NCI-H82 treated with DMSO at 0.1 percent for 48 hours (cell line): ENCODE data around the gene FRYL.

Experiments used
- DNase-seq: peaks from one replicate; lab custom pipeline; 2025; ENCODE audit not compliant: unreplicated experiment; lab: John Stamatoyannopoulos, UW

The FRYL gene

DNA sequence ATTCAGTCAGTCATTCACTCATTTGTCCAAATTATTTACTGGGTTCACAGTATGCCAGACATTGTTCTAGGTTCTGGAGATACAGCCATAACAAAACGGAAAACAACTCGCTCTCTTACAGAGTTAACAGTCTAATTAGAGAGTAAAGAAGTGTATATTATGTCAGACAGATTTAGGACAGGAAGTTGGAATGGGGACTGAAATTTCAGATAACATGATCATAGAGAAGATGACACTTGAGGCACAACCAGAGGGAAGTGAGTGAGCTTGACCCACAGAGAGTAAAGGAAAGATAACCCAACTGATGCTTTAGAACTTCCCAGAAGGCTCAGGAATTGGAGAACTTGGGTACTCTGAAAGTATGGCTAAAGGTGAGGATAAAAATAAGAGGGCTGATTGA is 150.6 kb downstream of the FRYL start:
- no peak for DNase-seq

DNA sequence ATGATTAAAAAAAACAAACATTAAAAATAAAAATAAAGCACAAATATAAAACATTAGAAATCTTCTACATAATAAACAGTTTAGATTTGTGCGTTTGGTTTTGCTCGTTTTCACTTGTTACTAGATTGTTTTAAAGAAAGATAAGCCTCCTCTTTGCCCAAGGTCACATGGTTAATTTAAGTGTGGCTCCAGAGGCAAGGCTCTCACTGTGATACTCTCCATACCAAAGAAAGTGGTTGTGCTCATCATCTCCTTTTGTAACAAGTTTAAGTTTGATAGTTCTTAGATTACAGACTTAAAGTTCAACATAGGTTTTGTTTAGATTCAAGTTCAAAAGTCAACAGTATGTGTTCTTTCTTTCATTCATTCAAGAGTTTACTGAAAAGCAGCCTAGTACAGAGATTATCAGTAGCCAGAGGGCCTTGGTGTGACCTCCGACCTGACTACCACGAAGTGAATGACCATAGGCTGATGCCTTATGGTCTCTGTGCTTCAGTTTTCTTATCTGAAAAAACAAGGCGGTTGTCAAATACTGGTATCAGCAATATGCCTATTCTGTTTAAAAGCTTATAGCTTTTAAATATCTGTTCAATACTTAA is 156.8 kb downstream of the FRYL start:
- no peak for DNase-seq

DNA sequence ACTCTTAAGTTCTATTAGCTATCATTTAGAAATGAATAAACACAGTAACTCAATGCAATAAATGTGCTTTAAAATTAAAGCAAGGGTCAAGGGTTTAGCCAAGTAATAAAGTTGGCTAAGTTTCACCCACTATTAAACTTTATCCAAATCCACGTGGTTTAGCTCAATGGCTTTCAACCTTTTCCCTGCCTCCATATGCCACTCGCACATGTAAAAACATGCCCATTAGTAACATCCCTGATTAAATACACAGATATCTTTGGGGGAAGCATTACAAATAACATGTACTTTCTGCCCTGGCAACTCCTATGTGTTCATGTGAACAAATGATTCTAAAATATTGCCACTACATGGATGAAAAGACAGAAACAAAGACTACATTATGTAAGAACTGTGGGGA is 159.2 kb downstream of the FRYL start:
- no peak for DNase-seq

DNA sequence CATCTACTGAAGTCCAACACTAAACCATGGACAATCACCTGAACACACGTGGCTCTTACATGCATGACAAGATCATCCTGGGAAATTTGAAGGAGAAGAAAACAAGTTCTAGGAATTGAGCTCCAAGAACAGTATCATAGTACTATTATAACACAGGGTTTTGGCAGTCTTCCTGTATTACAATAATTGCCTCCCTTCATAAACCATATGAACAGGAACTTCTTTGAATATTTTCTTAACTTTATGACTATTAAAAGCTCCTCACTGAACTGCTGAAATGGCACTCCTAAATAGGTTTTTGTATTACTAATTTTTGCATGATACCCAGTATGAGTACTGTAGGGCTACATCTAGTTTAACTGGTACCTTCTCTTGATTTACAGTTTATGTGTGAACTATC is 160.0 kb downstream of the FRYL start:
- DNase-seq: no peak

DNA sequence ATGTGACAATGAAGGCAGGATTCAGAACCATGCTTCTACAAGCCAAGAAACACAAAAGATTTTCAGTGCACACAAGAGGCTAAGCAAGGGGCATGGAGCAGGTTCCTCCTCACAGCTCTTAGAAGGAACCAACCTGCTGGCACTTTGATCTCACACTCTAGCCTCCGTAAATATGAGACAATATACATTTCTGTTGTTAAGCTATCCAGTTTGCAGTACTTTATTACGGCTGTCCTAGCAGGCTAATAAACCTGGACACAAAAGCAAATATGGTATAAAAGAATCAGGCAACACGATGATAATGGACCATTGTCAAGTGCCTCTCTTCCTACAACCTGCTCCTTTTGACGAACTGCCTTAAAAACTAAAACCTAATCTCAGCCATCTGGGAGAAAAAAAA is 175.6 kb downstream of the FRYL start:
- no peak for DNase-seq

DNA sequence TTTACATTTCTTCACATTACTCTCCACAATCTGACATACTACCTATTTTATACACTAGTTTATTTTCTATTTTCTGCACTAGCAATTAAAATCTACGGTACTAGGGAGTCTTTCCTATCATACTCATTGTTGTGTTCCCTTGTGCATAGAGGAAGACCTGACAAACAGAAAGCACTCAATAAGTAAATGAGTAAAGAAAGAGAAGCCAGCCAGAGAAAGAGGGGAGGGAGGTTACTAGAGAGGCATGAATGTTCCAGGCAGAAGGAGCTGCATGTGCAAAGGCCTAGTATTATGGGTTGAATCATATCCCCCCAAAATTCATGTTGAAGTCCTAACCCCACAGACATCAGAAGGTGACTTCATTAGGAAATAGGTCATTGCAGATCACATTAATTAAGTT is 176.0 kb downstream of the FRYL start:
- DNase-seq: no peak

DNA sequence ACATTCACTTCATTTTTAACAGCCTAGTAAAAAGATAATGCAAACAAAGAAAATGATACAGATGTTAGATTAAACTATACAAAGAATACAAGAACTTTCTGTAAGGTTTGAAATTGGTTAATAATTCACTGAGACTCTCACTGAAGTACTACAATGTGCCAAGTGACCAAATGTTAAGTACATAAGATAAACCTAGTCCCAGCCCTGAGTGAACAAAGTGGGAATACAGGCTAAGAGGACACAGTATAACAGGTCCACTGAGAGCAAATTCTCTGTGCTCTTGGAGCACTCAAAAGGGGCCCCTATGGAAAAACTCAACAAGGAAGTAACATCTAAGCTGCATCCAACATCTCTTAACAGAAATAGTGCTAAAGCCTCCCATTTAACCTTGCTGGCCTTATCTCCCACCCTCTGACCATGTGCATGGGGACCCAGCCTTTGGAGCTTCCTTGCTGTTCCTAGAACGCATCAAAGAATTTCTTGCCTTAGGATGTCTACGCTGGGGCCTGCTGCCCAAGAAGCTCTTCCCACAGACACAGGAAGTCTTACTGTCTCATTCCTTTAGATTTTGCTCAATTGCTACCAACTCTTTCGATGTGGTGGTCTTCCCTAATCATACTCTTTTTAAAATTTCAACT is 176.6 kb downstream of the FRYL start:
- DNase-seq: no peak

DNA sequence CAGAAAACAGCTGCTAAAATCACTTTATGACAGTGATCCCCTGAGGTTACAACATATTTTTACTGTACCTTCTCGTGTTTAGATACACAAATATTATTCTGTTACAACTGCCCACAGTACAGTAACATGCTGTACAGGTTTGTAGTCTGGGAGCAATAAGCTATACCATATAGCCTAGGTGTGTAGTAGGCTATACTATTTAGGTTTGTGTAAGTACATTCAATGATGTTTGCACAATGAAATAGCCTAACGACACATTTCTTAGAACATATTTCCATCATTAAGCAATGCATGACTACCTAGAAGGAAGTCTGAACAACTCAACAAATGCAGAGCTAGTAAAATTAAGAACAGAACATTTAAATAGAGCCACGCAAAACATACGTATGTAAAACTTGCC is 177.3 kb downstream of the FRYL start:
- no peak for DNase-seq

DNA sequence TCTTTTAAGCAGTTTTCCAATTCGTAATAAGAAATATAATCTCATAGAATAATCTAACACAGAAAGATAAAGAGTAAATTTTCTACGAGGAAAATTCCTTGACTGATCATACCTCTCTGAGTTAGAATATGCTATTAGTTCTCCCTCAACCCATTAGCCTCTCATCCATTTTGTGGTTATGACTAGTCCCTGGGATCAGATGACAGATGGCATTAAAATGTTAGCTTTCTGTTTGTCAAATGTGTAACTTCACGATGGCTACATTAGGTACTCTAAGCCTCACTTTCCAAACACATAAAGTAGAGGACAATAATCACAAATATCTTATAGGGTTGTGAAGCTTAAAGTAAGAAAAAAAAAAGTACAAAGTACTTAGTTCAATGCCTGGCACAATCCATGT is 177.9 kb downstream of the FRYL start:
- no peak for DNase-seq

DNA sequence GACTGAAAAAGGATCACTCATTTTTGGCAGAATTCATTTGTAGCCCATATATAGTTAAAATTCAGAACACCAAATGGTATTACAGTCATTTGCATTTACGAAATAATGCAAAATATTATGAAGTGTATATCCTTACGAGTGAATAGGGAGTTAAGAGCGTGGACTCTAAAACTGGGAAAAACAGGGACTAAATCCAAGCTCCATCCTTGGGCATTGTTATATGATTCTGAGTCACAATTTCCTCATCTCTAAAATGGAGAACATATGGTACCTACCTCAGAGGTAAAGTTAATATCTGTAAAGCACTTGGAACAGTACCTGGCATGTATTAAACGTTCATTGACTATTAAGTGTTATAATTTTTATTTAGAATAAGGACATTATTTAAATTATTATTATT is 183.7 kb downstream of the FRYL start:
- DNase-seq: no peak

DNA sequence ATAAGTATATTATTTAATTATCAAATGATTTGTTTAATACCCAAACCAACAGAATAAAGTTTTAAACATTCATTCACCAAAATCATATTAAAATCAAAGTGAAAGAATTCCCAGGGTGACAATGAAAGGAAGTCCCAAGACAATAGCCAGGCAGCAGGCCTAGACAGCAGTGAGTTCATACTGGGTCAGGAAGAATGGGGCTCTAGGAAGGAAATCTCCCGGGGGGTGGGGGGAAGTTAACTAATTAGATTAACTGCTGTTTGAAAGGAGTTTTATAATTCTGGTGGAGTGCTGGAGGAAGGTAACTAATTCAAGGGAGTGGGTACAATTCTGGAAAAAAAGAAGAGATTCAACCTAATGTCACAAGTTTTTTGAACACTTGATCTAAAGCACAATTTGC is 185.9 kb downstream of the FRYL start:
- peak; percentile 72 for DNase-seq

DNA sequence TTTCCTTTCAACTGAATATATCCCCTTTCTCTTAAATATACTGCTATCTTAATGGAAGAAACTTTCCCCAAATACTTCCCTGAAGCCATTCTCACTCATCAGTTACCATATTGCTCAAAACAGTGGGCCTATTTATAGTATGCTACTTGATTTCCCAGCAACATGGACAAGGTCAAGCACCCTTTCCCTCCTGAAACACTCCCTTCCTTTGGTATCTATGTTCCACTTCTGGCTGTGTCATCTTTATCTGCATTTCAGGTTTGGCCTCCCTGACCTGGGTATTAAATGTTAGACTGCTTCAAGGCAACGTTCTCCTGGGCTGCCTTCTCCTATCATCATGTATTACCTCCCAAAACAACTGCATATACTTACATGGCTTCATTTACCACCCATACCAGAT is 188.7 kb downstream of the FRYL start:
- no peak for DNase-seq

DNA sequence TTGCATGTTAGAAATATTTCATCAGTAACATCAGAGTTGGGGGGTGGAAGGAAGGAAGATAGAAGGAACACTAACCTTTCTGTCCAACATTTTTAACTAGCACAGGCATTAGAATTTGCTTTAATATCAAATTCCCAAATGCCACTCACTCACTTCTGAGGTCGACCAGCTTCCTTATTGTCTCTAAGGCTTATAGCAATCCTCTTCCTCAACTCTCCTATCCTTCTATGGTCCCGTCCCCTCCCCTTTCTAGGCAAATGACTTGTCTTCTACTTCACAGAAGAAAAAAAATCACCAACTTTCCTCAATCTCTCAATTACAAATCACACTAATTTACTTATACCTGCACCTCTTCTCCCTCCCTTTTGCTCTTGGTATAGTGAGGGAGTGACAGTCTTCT is 189.2 kb downstream of the FRYL start:
- no peak for DNase-seq

DNA sequence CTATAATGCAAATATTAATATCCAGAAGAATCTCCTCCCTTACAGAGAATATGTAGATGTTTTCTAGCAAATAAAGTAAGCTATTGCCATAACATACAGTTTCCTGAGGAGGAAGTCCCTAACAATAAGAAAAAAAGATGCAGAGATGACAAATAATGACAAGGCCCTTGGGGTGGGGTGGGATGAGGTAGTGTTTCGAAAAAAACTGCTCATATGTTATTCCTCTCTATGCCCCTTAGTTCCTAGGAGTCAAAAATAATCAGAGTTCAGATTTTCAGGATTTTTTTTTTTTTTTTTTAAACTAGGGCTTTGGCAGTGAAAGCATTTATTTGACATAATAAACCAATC is 191.0 kb downstream of the FRYL start:
- no peak for DNase-seq

DNA sequence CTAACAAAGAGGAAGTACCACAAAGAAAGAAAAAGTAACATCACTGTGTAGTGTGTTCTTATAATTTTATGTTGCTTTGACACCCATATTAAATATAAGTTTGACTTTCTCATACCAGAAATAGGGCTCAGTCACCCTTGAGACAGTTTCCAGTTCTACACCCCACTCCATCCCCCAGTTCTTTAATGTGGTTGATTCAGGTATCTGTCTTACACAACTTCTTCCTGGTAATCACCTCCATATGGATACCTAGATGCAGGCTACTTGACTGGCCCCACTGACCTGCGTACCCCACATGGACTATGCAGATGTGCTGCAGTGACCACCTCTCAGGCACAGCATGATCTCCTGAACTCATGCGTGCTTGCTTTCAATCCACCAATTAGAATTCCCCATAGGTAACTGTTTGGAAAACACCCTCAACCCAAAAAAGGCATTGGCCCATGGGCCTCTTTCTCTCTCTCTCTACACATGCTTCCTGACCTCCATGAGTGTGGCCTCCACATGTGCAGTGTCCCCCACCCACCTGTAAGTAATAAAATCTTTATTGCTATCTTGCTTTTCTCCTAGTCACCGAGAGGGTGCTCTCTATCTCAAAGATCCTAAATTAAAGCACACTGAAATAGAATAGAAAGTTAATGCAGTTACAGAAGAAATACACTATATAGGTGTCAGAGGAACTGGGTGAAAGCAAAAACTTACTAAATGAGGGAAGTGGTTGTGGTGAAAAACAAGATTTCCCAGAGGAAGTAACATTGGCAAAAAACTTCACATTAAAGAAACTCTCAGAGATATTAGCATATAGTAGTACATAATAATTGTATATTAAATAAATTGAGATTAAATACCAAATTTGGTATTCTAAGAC is 191.6 kb downstream of the FRYL start:
- DNase-seq: no peak

DNA sequence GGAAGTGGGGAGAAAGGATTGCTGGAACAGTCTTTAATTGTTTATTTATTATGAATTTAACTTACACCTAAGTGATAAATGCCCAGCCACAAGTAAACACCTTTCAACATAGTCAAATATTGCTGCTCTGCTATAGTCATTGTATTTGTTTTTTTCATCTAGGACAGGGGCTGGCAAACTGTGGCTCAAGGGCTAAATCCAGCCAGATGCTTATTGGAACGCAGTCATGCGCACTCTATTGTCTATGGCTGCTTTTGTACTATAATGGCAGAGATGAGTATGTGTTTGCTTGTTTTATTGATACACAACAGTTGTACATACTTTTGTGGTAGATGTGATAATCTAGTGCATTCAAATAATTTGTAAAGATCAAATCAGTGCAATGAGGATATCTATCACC is 194.7 kb downstream of the FRYL start:
- no peak for DNase-seq

DNA sequence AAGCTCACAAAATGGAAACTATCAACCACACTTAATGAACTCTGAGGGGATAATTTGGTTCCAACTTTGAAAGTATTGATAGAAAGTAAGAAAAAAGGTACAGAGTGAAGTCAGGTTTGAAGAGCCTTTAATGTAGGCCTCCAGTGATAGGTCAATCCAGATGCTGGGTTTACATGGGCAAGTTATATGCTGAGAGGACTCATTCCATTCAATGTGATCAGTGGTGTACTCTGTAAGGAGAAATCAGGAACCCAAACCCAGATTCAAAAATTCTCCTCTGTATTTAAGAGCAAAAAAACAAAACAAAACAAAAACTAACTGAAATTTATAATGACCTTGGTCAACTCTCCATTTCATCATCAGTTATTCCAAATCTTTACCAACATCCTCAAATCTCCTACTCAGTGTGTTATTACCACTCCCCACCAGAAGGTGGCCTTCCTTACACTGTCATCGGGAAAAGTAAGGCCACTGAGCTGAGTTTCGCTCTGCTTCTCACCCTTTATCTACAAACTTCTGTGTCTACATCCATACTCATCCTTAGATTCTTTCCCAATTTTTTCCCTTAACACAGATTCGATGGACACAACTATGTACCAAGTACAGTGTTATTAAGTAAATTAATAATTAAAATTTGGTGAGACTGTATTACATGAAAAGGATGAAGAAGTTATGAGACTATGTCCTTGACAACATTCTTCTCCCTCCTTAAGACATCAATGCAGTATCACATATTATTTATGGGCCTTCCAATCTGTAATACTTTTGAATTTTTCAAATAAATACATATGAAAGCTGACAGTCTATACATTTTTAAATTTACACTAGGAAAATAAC is 201.7 kb downstream of the FRYL start:
- DNase-seq: peak; percentile 14

DNA sequence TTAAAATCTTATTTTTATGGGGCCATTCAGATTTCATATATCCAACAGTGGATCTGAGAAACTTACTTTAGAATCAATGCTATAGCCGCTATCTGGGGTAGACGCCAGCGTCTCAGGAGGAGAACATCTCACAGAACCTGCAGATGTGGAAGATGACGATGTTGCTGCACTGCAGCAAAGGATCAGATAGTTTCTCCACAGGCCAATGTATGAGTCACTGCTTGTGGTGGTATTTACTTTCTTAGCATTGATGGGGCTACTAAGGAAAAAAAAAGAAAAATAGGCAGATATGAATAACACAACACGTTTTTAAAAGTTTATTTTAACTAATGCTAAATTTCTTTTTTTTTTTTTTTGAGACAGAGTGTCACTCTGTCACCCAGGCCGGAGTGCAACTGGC is 204.1 kb downstream of the FRYL start:
- no peak for DNase-seq

DNA sequence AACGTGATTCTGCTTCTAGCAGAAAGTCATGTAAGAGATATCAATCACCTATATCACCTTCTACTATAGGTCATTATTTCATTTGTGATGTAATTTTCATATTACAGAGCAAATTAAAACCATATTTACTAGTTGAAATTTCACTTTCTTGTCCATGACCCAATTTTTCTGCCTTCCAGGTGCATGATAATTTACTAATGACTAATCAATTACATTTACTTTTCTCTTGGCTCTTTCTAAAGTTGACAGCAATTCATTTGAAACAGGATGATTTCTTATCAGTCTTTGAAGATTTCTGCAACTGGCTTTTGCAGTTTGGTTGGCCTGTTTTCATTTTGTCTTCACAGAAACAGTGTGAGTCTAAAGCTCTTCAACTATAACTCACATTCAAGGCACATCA is 208.6 kb downstream of the FRYL start:
- no peak for DNase-seq

DNA sequence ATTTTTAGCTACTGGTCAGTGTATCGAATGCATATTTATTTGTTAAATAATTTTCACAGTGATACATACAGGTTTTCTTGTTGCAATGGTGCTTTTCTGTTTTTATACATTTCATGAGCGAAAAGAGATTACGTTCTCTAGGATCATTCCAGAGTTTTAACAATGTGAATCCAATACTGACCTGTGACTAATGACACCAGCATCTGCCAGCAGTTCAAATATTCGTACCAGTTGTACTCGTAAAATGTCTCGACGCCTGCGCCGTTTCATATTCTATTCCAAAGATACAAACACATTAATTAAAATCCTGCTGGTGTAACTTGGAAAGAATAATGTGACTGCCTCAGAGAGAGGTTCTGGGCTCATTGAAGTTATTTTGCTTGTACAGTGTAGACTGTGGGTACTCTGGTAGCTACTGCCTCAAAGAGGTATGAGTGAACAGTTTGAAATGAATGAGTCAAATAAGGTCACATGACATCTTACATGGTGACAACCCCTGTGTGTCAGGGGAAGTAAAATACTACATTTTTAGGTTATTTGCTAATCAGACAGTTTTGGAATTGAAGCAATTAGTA is 209.3 kb downstream of the FRYL start:
- DNase-seq: no peak

DNA sequence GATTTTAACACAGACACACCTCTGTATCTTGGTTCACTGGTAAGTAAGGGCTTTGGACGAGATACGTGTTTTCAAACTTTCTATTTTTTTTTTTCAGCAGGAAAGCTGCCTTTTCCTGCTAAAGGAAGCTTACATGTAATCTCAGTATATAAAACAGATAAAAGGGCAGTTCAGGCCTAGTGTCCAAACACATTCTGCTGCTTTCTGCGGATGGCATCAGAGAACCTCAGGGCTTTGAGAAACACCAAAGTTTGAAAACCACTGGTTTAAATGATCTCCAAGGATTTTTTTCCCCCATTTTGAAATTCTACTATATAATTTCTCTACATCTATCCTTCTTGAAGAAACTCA is 214.1 kb downstream of the FRYL start:
- no peak for DNase-seq
